Kidney capillary endothelial cell (primary cell): ENCODE results near the gene MRC1.
"Not testable (repeated sequence)": the region's sequence is repeated elsewhere in the genome, so short reads cannot be mapped to it uniquely, and the experiment has no call there.

ENCODE experiments used
- DNase-seq: peaks from one replicate; pipeline ENCODE4 v3.0.0-alpha.2; 2018; ENCODE audit warnings: low spot score

Gene MRC1

GRCh38 chr10:17906002-17906401 lies 96.9 kb downstream of the MRC1 start:
- DNase-seq: no peak

DNA sequence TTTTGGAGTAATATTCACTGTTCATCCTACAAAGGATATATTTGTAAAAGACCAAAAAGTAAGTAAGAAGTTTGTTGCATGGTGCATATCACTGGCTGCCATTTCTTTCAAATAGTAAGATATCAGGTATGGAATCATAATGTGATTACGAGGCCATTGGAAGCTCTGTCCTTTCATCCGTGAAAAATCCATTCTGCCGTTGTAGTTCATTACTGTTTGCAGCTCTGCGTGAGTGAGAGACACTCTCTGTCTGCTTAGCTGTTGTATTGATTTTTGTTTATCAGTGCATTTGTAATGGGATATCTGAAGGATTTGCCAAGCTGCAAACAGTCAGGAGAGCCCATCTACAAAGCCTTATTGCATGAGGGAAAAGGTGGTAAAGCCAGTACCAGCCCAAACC lies 98.5 kb downstream of the MRC1 start:
- no peak for DNase-seq

GRCh38 chr10:17910125-17910789 lies 101.1 kb downstream of the MRC1 start:
- DNase-seq: peak; percentile 19

- DNase-seq: no peak
Measured at GRCh38 chr10:17912754-17913153, 103.6 kb downstream of the MRC1 start.

DNA sequence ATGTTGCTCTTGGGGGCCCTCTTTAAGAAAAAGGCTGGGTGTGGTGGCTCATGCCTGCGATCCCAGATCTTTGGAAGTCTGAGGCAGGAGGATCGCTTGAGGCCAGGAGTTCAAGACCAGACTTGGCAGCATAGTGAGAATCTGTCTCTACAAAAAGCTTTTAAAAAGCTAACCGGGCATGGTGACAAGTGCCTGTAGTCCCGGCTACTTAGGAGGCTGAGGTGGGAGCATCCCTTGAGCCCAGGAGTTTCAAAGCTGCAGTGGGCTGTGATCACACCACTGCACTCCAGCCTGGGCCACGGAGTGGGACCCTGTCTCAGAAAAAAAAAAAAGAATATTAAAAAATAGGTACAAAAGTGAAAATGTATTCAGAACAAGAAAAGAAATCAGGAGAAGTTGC lies 104.5 kb downstream of the MRC1 start:
- DNase-seq: no peak

DNA sequence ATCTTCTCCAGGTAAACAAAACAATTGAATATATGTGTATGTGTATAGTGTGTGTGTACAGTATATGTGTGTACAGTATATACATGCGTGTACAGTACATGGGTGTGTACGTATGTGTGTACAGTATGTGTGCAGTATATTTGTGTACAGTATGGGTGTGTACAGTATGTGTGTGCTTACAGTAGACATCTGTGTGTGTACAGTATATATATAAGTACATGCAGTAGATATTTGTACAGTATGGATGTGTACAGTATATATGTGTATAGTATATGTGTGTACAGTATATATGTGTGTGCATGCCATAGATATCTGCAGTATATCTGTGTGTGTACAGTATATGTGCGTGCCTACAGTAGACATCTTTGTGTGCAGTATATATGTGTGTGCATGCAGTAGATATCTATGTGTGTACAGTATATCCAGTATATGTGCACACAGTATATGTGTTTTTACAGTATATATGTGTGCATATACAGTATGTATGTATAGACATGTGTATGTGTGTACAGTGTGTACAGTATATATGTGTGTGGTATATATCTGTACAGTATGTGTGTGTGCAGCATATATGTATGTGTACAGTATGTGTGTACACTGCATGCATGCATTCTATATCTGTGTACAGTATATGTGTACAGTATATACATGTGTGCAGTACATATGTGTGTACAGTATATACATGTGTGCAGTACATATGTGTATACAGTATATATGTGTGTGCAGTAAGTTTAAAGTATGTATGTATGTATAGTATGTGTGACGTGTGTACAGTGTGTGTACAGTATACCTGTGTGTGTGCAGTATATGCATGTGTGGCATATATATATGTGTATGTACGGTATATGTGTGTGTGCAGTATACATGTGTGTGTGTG lies 105.3 kb downstream of the MRC1 start:
- no peak for DNase-seq

DNA sequence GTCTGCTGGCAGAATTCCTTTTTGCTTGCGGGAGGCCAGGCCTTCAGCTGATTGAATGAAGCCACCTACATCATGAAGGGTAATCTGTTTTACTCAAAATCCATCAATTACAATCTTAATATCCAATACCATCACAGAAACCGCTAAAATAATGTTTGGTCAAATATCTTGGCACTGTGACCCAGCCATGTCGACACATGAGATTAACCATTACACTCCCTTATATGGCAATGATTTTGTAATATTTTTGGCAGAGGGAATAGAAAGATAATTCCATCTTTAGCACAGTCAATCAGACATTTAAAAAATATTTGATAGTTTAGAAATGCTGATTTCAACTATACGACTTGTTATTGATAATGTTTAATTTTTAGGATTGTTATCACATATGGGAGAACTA lies 106.0 kb downstream of the MRC1 start:
- DNase-seq: no peak

DNA sequence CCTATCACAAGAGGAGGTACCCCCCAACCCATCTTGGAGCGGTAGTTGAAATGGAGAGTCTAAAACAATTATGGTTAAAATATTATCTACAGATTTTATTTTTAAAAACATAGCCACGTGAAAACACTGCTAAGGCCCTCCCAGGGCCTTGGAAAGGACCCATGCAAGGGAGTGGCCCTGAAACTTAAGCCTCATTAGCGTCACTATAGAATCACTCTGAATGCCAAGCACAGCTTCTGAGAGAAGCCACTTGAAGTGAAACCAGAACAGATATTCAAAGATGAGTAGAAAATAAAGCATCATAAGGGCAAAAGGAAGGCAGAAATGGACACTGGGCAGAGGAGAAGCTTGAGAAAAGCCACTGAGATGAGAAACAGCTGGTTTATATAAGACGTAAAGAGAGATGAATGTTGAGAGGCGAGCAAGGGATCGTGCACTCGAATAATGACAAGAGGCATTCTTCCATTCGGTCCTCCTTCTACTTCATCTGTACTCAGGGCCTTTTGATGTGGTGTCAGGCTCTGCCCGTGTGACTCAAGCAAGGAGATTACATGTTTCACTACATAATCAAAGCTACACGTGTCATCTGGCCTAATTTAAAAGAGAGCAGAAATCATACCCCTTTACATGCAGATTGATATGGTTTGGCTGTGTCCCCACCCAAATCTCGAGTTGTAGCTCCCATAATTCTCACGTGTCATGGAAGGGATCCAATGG lies 109.2 kb downstream of the MRC1 start:
- DNase-seq: no peak

- DNase-seq: no peak
Measured at GRCh38 chr10:17921378-17921777, 112.2 kb downstream of the MRC1 start.

DNA sequence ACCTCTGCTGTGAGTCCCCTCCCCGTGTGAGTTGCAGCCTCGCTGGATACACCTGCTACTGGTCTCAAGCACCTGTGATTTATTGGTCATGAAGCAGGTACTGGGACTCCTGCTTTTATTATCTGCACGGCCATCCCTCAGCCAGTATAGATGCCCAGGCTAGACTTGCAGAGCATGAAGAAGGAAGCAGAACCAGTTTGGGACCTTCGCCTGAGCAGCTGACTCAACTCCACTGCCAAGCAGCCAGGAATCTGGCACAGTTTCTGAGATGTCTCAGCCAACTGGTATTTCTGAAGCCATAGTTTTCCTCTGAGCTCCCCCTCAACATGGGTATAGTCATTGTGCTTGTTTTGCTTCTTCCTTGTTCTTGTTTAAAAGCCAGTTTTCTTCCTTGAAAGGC lies 114.6 kb downstream of the MRC1 start:
- no peak for DNase-seq

DNA sequence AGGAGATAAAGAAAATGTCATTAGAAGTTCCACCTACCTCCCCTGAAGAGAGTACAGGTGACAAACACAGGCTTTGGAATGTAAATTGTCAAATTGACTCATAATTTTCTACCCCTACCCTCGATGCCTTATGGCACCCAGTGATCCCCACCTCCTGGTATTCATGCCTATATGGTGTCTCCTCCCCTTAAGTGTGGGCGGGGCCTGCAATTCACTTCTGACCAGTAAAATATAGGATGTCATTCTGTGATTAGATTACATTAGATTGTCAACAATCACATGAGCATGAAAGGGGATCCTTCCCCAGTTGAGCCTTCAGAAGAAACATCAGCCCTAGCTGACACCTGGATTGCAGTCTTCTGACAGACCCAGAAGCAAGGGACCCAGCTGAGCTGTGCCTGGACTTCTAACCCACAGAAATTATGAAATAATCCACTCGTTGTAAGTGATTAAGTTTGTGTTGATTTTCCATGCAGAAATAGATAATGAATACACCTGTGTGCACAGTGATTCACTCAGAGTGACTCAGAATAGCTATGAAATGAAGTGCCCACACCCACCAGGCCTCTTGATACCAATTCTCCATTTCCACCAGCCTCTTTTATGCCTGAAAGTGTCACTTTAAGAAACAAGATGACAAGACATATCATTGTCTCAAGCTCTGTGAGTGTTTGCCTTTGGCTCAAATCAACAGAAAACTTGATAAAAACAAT lies 134.0 kb downstream of the MRC1 start:
- no peak for DNase-seq

DNA sequence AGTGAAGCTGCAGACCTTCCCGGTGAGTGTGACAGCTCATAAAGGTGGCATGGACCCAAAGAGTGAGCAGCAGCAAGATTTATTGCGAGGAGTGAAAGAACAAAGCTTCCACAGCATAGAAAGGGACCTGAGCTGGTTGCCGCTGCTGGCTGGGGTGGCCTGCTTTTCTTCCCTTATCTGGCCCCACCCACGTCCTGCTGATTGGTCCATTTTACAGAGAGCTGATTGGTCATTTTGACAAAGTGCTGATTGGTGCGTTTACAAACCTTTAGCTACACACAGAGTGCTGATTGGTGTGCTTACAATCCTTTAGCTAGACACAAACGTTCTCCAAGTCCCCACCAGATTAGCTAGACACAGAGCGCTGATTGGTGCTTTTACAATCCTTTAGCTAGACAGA lies 141.1 kb downstream of the MRC1 start:
- not testable (repeated sequence) for DNase-seq

DNA sequence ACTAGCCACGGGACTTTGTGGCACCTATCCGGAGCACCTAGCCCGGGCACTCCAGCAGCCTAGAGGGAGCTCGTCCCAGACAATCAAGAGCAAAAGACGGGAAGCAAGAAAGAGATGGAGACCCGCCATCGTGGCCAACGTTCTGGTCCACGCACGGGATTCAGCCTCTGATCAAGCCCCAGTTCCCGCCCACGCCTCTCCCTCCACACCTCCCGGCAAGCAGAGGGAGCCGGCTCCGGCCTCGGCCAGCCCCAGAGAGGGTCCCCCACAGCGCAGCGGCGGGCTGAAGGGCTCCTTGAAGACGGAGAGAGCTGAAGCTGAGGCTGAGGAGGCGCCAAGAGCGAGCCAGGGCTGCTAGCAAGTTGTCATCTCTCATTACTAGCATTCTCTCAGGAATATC lies 141.6 kb downstream of the MRC1 start:
- no peak for DNase-seq

DNA sequence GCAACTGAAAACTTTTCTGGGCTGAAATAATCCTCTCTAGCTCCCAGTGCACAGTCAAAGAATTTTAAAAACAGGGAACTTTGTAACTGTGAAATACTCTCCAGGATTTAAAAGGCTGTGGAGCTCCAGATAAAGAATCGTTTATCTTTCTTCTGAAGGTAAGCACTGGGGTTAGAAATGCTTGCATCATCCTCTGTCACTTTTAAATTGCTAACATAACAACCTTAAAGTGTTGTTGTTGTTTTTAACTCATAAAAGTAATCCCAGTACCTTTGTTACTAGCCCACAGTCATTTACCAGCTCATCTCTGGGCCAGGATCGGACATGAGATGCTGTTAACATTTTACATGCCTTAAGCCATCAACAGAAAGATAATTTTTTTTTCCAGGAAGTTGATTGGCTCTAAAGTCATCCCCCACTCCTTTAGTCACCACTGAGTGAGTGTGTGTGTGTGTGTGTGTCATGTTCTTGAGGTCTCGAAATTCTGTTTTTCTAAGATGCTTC lies 142.8 kb downstream of the MRC1 start, which contains the start of gene SLC39A12:
SLC39A12 (plus strand) TSS at position 51 of the 504 bp plus-strand sequence. CDS start 1,359 bp downstream, outside the sequence.
- peak; percentile 10 for DNase-seq

- not testable (repeated sequence) for DNase-seq
Measured at GRCh38 chr10:17954372-17954771, 145.2 kb downstream of the MRC1 start.

DNA sequence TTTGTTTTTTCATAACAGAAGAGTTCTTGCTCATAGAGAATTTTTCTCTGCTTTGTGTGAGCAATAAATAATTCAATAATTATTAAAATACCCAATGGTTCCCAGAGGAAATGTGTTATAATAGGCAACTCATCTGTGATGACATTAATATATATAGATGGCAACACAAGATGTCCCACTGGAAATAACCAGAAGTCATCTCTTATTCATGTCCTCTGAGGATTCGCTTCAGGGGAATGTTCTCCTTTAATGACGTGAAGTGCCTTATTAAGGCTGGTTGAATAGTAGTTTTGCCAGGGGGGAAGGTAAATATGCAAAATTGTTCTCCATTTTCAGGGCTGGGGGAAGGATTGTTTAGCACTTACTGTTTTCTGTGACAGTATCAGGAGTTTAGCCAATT lies 145.7 kb downstream of the MRC1 start:
- DNase-seq: no peak

DNA sequence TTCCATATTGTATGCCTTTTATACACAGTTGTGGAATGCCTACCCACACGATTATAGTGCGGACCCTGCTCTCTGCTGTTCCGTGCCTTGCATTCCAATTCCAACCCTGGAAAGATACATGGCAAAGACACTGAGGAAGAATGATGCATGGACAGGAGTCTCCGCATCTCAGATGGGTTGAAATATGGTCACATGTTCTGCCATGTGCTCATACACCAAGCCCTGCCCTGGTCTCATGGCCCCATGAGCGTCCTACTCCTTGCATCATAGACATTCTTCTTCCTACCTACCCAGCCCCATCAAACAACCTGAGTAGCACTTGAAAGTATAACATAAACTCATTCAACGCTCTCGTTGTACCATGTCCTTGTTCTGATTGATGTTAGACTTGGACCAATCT lies 148.9 kb downstream of the MRC1 start:
- DNase-seq: no peak

- no peak for DNase-seq
Measured at GRCh38 chr10:17959870-17960269, 150.7 kb downstream of the MRC1 start.
